Mesenteric fat pad (tissue), 1 donor: ENCODE results near the gene NCAM2. TPM values are rescaled to one million over a fixed set of nuclear protein-coding genes. Genes with fewer than 3 reads are reported as not detected.

Experiments used
- DNase-seq: peaks from one replicate; pipeline ENCODE4 v3.0.0-alpha.2; 2020; ENCODE audit warnings: low spot score
- total RNA-seq: library from RNA; stranded (reverse); fragmentation: NEBNext Ultra II Directional; extraction: Animal tissue kit (Norgen Biotek cat#: 25700); gene quantifications from one replicate; pipeline ENCODE4 v1.2.1, GENCODE V29; 2021
- donor health status: DM: yes; HTN: yes; CAD: no.

Gene NCAM2
- total RNA-seq, 1 donor from 2014 or later = 0.93 TPM

GRCh38 chr21:21165063-21165645, 166.9 kb downstream of the NCAM2 start:
- no peak for DNase-seq

- DNase-seq = no peak
Measured at GRCh38 chr21:21174676-21175075, 176.5 kb downstream of the NCAM2 start.

GRCh38 chr21:21175798-21176334, 177.7 kb downstream of the NCAM2 start:
- DNase-seq = no peak

GRCh38 chr21:21177353-21177986, 179.3 kb downstream of the NCAM2 start:
- no peak for DNase-seq

GRCh38 chr21:21179619-21180298, 181.6 kb downstream of the NCAM2 start:
- no peak for DNase-seq

GRCh38 chr21:21182401-21183010, 184.3 kb downstream of the NCAM2 start:
- no peak for DNase-seq

- no peak for DNase-seq
Measured at GRCh38 chr21:21183092-21183491, 184.9 kb downstream of the NCAM2 start.

GRCh38 chr21:21184771-21185528, 186.7 kb downstream of the NCAM2 start:
- DNase-seq = no peak

- DNase-seq = no peak
Measured at GRCh38 chr21:21187579-21187978, 189.4 kb downstream of the NCAM2 start.

- no peak for DNase-seq
Measured at GRCh38 chr21:21188513-21189195, 190.4 kb downstream of the NCAM2 start.

GRCh38 chr21:21195417-21195943, 197.3 kb downstream of the NCAM2 start:
- DNase-seq = no peak

GRCh38 chr21:21196087-21196486, 197.9 kb downstream of the NCAM2 start:
- DNase-seq = no peak

- DNase-seq = no peak
Measured at GRCh38 chr21:21196848-21197247, 198.6 kb downstream of the NCAM2 start.

- DNase-seq = no peak
Measured at GRCh38 chr21:21199342-21200102, 201.3 kb downstream of the NCAM2 start.

- no peak for DNase-seq
Measured at GRCh38 chr21:21200103-21200938, 202.1 kb downstream of the NCAM2 start.

- DNase-seq = no peak
Measured at GRCh38 chr21:21200939-21201615, 202.9 kb downstream of the NCAM2 start.

GRCh38 chr21:21203822-21204339, 205.7 kb downstream of the NCAM2 start:
- DNase-seq = no peak
